Activated B cell treated with CpG ODN at 0.5 μM for 24 hours (primary cell): Measurements from ENCODE around the gene PKM. TPM values are rescaled to one million over a fixed set of nuclear protein-coding genes. Genes with fewer than 3 reads are reported as not detected.
"Not testable (repeated sequence)": the region's sequence is repeated elsewhere in the genome, so short reads cannot be mapped to it uniquely, and the experiment has no call there.

Experiments used
- ATAC-seq: fragments of 200-7000 bp; cut with Tn5 transposase; one replicate; pipeline ENCODE4 v1.10.0; 2021; ENCODE audit warnings: low read depth, mild to moderate bottlenecking, moderate library complexity
- CTCF ChIA-PET: fragments of 350-600 bp; sonication (Branson Sonifier 250); formaldehyde crosslinking; loops from one replicate; lab custom pipeline; 2021; ENCODE audit warnings: antibody characterized with exemption; lab: Charles Lee
- POLR2A ChIA-PET: fragments of 350-600 bp; sonication (Branson Sonifier 250); formaldehyde crosslinking; loops from one replicate; lab custom pipeline; 2021; ENCODE audit warnings: antibody characterized with exemption; lab: Charles Lee
- DNase-seq: peaks from one replicate; pipeline ENCODE4 v3.0.0; 2022
- H3K27ac Mint-ChIP-seq: one replicate; pipeline ENCODE4 v1.8.0; 2020; ENCODE audit warnings: mixed read lengths
- H3K27me3 Mint-ChIP-seq: one replicate; pipeline ENCODE4 v1.8.0; 2021; ENCODE audit warnings: mixed read lengths
- H3K36me3 Mint-ChIP-seq: one replicate; pipeline ENCODE4 v1.8.0; 2021; ENCODE audit warnings: low read depth, mixed read lengths
- H3K4me1 Mint-ChIP-seq: one replicate; pipeline ENCODE4 v1.8.0; 2021; ENCODE audit warnings: mixed read lengths
- H3K4me3 Mint-ChIP-seq: one replicate; pipeline ENCODE4 v1.8.0; 2020; ENCODE audit warnings: mild to moderate bottlenecking, mixed read lengths
- H3K9me3 Mint-ChIP-seq: one replicate; pipeline ENCODE4 v1.8.0; 2020; ENCODE audit warnings: mixed read lengths
- CTCF ChIP-seq: fragments of 200-600 bp; IDR thresholded peaks from one replicate; pipeline ENCODE4 v1.8.0; 2022; ENCODE audit warnings: antibody characterized with exemption, mild to moderate bottlenecking
- intact Hi-C: fragments of 100-400 bp; cut with micrococcal nuclease; formaldehyde crosslinking; loops from one replicate; pipeline ENCODE4 v1.15.1; 2024
- total RNA-seq: library from RNA; stranded (reverse); gene quantifications from 2 replicates; pipeline ENCODE4 v1.2.3, GENCODE V29; 2022

The PKM gene
- total RNA-seq, 1 donor from 2014 or later: 1,253 TPM

GRCh38 chr15:72173401-72173800 lies 57.6 kb downstream of the PKM start:
- Mint-ChIP-seq H3K9me3 (no peaks in the 10 kb centered on the region), H3K27ac (no peak overlapping the region), H3K27me3 (peaks cover 9% of the 10 kb centered on the region), H3K36me3 (no peaks in the 10 kb centered on the region), H3K4me1 (no peaks in the 10 kb centered on the region), H3K4me3 (no peak overlapping the region)
- POLR2A ChIA-PET: no interaction called here
- TF ChIP-seq CTCF: no peak
- CTCF ChIA-PET: no interaction called here
- DNase-seq: no peak
- intact Hi-C loops: no loop called here
- no peak for ATAC-seq

DNA sequence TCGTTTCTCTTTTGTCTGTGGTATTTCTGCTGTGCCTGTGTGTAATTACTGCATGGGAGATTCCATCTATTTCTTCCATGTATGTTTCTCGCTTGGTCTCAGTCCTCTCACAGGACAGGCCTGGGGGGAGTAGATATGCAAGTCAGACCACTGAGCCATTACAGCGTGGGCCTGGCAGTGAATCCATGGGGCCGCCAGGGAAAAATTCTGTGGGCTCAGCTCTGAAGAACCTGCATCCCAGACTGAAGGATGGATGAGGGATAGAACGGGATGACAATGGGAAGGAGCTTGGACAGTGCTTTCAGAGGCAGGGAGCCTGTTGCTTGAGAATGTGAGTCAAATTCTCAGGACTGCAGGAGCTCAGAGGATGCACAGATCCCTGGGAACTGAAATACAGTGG lies 58.2 kb downstream of the PKM start:
- DNase-seq: no peak
- Mint-ChIP-seq H3K36me3 (no peaks in the 10 kb centered on the region), H3K9me3 (no peaks in the 10 kb centered on the region), H3K27me3 (peaks cover 12% of the 10 kb centered on the region), H3K27ac (no peak overlapping the region), H3K4me3 (no peak overlapping the region), H3K4me1 (no peaks in the 10 kb centered on the region)
- TF ChIP-seq CTCF: no peak
- CTCF ChIA-PET: no interaction called here
- intact Hi-C loops: no loop called here
- ATAC-seq: no peak
- POLR2A ChIA-PET: no interaction called here

DNA sequence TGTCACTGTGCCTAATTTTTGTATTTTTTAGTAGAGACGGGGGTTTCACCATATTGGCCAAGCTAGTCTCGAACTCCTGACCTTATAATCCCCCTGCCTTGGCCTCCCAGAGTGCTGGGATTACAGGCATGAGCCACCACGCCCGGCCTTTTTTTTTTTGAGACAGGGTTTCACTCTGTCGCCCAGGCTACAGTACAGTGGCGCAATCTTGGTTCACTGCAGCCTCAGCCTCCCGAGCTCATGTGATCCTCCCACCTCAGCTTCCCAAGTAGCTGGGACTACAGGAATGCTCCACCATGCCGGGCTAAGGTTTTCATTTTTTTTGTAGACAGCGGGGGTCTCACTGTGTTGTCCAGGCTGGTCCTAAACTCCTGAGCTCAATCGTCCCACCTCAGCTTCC lies 59.0 kb downstream of the PKM start:
- CTCF ChIA-PET, H3K4me1 Mint-ChIP-seq, H3K36me3 Mint-ChIP-seq, ATAC-seq, intact Hi-C loops, H3K9me3 Mint-ChIP-seq, DNase-seq, H3K4me3 Mint-ChIP-seq, POLR2A ChIA-PET, H3K27ac Mint-ChIP-seq: not testable (repeated sequence)
- peaks cover 12% of the 10 kb centered on the region for H3K27me3 Mint-ChIP-seq

DNA sequence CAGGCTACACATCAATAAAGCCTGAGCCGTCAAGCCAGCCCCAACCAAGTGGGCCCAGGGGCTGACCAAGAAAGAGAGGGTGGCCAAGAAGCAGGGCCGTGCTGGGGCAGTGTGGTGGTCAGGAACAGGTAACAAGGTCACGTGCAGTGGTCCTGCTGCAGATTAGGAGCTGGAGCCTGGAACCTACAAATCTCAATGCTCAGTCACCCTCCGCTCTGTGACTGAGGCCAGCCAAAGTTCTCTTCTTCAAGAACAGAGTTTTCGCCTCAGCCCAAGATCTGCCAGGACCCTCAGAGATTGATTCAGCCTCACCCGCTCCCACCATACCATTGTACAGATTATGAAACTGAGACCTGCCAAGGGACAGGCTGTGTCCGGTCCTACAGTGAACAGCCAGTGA lies 60.3 kb downstream of the PKM start:
- DNase-seq (no peak), ATAC-seq (no peak)
- CTCF ChIA-PET: no interaction called here
- H3K36me3 Mint-ChIP-seq: no peaks in the 10 kb centered on the region
- TF ChIP-seq CTCF: no peak
- POLR2A ChIA-PET: no interaction called here
- H3K27me3 Mint-ChIP-seq: peaks cover 15% of the 10 kb centered on the region
- H3K4me1 Mint-ChIP-seq: no peaks in the 10 kb centered on the region
- no peaks in the 10 kb centered on the region for H3K9me3 Mint-ChIP-seq
- no peak overlapping the region for H3K4me3 Mint-ChIP-seq
- intact Hi-C loops: no loop called here
- no peak overlapping the region for H3K27ac Mint-ChIP-seq

DNA sequence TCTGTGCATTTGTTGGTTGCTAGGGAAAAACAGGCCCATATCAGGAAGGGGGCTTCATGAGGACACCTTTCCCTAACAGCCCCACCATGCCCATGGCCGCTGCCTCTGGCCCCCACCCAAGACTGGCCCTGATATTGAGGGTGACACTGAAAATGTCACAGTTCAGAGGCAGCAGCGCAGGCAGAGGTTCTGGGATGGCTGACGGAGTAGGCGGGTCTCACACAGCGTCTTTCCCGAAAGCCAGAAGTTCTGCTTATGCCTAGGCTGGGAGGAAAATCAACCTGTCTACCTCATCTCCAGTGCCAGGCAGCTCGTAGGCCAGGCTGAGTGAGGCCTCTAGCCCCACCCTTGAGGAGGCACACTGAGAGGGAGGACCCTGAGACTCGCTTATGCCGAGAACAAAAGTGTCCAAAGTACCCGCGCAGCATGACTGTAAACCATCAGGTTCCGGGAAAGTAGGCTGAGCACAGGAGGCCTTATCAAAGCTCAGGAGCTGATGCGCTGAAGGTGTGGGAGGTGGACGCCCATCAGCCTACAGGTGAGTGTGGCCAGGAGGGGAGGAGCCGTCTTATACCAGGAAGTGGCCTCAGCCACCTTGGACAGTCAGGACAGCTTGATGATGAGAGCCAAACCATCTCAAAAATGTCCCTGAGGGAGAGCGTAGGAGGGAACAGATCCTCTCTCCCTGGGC lies 60.9 kb downstream of the PKM start:
- no peak for TF ChIP-seq CTCF
- DNase-seq: no peak
- POLR2A ChIA-PET: no interaction called here
- Mint-ChIP-seq H3K9me3 (no peaks in the 10 kb centered on the region), H3K4me3 (no peak overlapping the region), H3K27ac (no peak overlapping the region), H3K36me3 (no peaks in the 10 kb centered on the region), H3K4me1 (no peaks in the 10 kb centered on the region), H3K27me3 (peaks cover 15% of the 10 kb centered on the region)
- CTCF ChIA-PET: no interaction called here
- intact Hi-C loops: no loop called here
- ATAC-seq: no peak
